Central memory CD8-positive, alpha-beta T cell (primary cell): ENCODE data around the gene RAE1.

Source experiments
- ATAC-seq: fragments of 150-1000 bp; cut with Tn5 transposase; replicated peaks from 2 replicates; pipeline ENCODE4 v1.10.0; 2022; ENCODE audit warnings: mild to moderate bottlenecking, moderate FRiP score, moderate number of reproducible peaks; ENCODE audit not compliant: poor library complexity, severe bottlenecking; ENCODE audit errors: extremely low read depth
- DNase-seq, 2 donors: peaks; one replicate each; pipeline ENCODE4 v3.0.0; 2021; ENCODE audit warnings: low spot score in 2 of 2
- H3K27ac Mint-ChIP-seq: one replicate; pipeline ENCODE4 v1.8.0; 2022; ENCODE audit warnings: low read depth, mild to moderate bottlenecking, moderate library complexity, mixed read lengths
- H3K27me3 Mint-ChIP-seq: one replicate; pipeline ENCODE4 v1.8.0; 2022; ENCODE audit warnings: mixed read lengths
- H3K36me3 Mint-ChIP-seq: one replicate; pipeline ENCODE4 v1.8.0; 2022; ENCODE audit warnings: mild to moderate bottlenecking, moderate library complexity, mixed read lengths; ENCODE audit not compliant: insufficient read depth
- H3K4me1 Mint-ChIP-seq: one replicate; pipeline ENCODE4 v1.8.0; 2022; ENCODE audit warnings: mixed read lengths
- H3K4me3 Mint-ChIP-seq: one replicate; pipeline ENCODE4 v1.8.0; 2022; ENCODE audit warnings: mild to moderate bottlenecking, moderate library complexity, mixed read lengths
- H3K9me3 Mint-ChIP-seq: one replicate; pipeline ENCODE4 v1.8.0; 2022; ENCODE audit warnings: mixed read lengths

Gene RAE1

GRCh38 chr20:57422254-57422653 is 71.2 kb downstream of the RAE1 start:
- no peak for ATAC-seq

DNA sequence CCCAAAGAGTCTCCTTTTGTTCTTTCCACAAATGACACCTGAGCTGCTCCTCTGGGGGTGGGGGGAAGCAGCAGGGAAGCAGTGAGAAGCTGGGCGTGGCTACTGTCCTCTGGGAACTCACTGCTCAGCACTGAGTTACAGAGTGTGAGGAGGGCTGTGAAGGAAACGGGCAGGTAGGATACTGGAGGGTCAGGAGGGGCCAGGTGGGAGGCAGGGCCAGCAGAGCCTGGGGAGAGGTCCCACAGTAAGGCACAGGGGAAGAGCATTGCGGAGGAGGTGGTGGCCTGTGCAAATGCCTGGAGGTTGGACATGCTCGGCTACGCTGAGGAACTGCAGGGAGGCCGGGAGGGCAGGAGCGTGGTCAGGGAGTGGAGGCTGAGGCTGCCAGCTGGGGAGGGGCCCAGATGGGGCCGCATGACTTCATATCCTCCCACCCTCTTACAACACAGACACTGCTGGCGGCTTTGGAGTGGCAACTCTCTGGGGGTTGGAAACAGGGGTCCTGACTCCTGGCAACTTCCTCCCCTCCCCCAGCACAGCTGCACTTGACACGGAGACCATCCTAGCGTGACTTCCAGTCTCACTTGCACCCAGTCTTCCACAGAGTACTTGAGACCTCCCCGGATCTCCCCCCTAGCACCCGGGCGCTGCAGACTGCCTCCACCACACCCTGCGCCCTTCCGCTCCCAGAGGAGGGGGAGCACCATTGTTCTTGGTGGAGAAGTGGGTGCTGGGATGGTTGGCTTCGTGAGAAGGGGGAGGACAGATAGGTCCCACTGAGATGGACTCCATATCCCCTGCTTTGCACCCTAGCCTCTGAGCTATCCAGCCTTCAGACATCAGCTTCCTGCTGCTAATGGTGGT is 74.3 kb downstream of the RAE1 start:
- Mint-ChIP-seq H3K27ac (no peak overlapping the region), H3K4me3 (no peak overlapping the region), H3K4me1 (peaks cover 28% of the 10 kb centered on the region), H3K9me3 (no peaks in the 10 kb centered on the region), H3K27me3 (no peaks in the 10 kb centered on the region), H3K36me3 (peaks cover 4% of the 10 kb centered on the region)
- ATAC-seq, result no peak
- DNase-seq, result no peak

More at GRCh38 chr20:57422254-57422653, 71.2 kb downstream of the RAE1 start:
- DNase-seq, result no peak
- Mint-ChIP-seq H3K4me1 (peaks cover 23% of the 10 kb centered on the region), H3K4me3 (no peak overlapping the region), H3K27ac (no peak overlapping the region), H3K27me3 (no peaks in the 10 kb centered on the region), H3K9me3 (no peaks in the 10 kb centered on the region), H3K36me3 (peaks cover 4% of the 10 kb centered on the region)

DNA sequence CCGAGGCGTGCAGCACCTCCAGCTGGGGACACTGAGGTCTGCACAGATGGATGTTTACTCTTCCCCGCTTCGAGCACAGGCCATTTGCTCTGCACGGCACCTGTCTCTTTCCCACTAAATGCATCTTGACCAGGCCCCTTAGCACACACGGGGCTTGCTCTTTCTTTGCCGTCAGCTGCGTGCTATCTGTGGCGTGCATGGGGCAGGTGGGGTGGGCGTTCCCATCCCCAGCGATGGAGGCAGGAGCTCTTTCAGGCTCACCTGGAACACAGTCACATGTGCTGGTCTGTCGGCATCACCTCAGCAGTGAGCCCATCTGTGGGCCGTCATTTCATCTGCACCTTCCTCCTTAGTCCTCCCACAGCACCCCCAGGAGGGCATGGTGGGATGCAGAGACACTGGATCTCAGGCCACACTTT is 75.2 kb downstream of the RAE1 start:
- no peak for ATAC-seq
- Mint-ChIP-seq H3K27me3 (no peaks in the 10 kb centered on the region), H3K4me1 (peaks cover 30% of the 10 kb centered on the region), H3K9me3 (no peaks in the 10 kb centered on the region), H3K36me3 (peaks cover 3% of the 10 kb centered on the region), H3K4me3 (no peak overlapping the region), H3K27ac (no peak overlapping the region)
- DNase-seq, result no peak

DNA sequence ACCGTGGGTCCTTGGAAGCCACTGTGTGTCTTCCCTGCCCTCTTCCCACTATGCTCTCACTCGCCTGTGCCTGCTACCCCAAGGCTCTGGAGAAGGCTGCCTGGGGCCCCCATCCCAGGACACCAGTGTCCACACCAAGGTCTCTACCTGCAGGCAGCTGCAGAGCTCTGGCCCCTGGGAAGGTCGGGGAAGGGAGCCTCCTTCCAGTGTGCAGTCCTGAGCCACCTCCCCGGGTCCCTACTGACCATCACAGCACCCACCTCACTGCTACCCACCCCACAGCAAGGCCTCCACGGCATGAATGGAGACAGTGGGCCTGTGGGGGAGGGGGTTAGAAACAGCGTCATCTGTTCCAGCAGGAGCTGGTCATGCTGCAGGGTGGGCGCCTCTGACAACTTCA is 75.8 kb downstream of the RAE1 start:
- ATAC-seq (no peak), DNase-seq (no peak)
- no peak overlapping the region for H3K4me3 Mint-ChIP-seq
- no peaks in the 10 kb centered on the region for H3K27me3 Mint-ChIP-seq
- H3K4me1 Mint-ChIP-seq, result peaks cover 32% of the 10 kb centered on the region
- H3K27ac Mint-ChIP-seq, result no peak overlapping the region
- H3K9me3 Mint-ChIP-seq, result no peaks in the 10 kb centered on the region
- H3K36me3 Mint-ChIP-seq, result peaks cover 3% of the 10 kb centered on the region

DNA sequence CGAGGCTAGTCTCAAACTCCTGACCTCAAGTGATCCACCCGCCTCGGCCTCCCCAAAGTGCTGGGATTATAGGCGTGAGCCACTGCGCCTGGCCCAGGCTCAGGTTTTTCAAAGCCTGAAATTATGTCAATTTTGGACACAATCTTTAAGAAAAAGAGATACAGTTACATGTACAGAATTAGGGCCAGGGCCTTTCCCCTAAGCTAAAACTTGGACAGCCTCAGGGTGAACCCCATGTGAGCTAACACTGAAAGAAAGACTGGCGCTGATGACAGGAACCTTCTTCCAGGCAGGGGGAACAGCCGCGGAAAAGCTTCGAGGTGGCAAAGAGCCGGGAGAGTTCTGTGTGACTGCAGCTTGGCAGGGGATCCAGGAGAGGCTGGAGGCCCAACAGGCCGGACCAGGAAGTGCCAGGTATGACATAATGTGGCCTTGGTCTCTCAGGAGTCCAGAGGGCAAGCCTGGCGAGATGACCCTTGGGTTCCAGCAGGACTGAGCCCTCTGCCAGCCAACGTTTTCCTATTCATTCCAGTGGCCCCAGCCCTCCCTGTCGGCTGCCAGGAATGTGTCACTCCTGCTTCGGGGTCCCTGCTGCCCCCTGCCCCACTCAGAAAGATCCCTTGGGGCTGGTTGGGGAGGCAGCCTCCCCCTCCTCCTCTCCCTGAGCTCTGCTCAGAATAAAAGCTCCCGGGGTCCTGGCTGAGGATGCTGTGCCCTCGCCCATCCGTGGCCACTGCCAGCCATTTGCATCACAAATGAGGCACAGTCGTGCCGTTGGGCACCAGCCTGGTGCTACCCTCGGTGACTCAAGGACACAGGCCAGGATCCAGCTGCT is 77.5 kb downstream of the RAE1 start:
- H3K4me1 Mint-ChIP-seq, result peaks cover 47% of the 10 kb centered on the region

More for the DNA sequence above, 77.5 kb downstream of the RAE1 start:
- no peaks in the 10 kb centered on the region for H3K27me3 Mint-ChIP-seq
- H3K27ac Mint-ChIP-seq, result no peak overlapping the region
- no peak overlapping the region for H3K4me3 Mint-ChIP-seq
- ATAC-seq (no peak), DNase-seq (no peak)
- no peaks in the 10 kb centered on the region for H3K9me3 Mint-ChIP-seq
- H3K36me3 Mint-ChIP-seq, result peaks cover 4% of the 10 kb centered on the region
